NB4 (cell line): Measurements from ENCODE around the gene ZNF500.

ENCODE experiments used
- POLR2A ChIP-seq: IDR thresholded peaks from 2 replicates; pipeline ENCODE4 v1.6.1; 2011; ENCODE audit warnings: mild to moderate bottlenecking; ENCODE audit not compliant: insufficient read length; ENCODE audit errors: extremely low read depth
- TF ChIP-seq, protein P1 (sequence below): IDR thresholded peaks from one replicate; pipeline ENCODE4 v1.5.1; 2012; ENCODE audit warnings: low read depth, low read length
- TF ChIP-seq, protein P2 (sequence below): IDR thresholded peaks from 2 replicates; pipeline ENCODE4 v1.6.1; 2011; ENCODE audit warnings: low read depth, low read length

DNA sequence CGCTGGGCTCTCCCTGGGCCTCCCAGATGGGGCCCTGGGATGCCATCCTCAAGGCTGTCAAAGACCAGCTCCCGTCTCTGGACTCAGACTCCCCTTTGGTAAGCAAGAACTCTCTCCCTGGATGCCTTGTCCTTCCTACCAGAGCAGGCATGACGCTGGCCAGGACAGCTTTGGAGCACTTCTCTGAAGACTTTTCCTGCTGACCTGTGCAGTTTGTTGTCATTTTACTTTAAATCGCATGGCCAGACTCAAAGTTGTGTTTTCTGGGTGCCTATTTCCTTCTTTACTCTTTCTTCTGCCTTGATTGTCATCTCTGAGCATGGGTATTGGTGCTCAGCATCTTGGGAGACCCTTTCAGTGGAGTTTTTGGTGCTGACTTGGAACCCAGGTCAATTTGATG lies 30.4 kb downstream of the ZNF500 start:
- TF ChIP-seq, protein P1, sequence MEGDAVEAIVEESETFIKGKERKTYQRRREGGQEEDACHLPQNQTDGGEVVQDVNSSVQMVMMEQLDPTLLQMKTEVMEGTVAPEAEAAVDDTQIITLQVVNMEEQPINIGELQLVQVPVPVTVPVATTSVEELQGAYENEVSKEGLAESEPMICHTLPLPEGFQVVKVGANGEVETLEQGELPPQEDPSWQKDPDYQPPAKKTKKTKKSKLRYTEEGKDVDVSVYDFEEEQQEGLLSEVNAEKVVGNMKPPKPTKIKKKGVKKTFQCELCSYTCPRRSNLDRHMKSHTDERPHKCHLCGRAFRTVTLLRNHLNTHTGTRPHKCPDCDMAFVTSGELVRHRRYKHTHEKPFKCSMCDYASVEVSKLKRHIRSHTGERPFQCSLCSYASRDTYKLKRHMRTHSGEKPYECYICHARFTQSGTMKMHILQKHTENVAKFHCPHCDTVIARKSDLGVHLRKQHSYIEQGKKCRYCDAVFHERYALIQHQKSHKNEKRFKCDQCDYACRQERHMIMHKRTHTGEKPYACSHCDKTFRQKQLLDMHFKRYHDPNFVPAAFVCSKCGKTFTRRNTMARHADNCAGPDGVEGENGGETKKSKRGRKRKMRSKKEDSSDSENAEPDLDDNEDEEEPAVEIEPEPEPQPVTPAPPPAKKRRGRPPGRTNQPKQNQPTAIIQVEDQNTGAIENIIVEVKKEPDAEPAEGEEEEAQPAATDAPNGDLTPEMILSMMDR, result no peak
- TF ChIP-seq, protein P2, sequence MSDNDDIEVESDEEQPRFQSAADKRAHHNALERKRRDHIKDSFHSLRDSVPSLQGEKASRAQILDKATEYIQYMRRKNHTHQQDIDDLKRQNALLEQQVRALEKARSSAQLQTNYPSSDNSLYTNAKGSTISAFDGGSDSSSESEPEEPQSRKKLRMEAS, result no peak
- TF ChIP-seq POLR2A, result no peak
